ENCODE results near the gene TTC39C. TPM values are rescaled to one million over a fixed set of nuclear protein-coding genes. Genes with fewer than 3 reads are reported as not detected.

TTC39C gene
- total and polyA plus RNA-seq, 2 experiments from 2014 or later, result 69.4 to 136 TPM

DNA sequence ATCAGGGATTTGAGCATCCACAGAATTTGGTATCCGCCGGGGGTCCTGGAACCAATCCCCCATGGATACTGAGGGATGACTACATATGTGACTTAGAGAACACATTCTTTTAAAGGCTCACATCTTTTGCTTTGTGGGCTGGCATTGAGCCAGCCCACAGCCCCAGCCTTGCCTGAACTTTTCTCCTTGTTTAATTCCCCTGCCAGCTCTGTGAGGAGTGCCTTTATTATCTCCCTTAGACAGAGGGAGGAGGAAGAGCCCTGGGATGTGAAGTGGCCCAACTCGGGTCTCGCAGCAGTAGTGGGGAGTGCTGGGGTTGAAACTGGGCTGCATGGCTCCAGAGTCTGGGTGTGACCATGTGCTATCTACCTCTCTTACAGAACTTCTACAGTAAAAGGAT is 7.6 kb downstream of the TTC39C start:
- no peak for ATAC-seq

More for the DNA sequence above, 7.6 kb downstream of the TTC39C start:
- Mint-ChIP-seq H3K4me1 (peaks cover 61% of the 10 kb centered on the region), H3K4me3 (no peak overlapping the region), H3K36me3 (ENCODE audit: low read depth) (no peaks in the 10 kb centered on the region; the same call in 2 of the 3 replicates), H3K27me3 (ENCODE audit: insufficient read depth, low read depth, poor library complexity) (peaks cover 6% of the 10 kb centered on the region), H3K27ac (no peak overlapping the region), H3K9me3 (no peaks in the 10 kb centered on the region)
- H3K4me2 ChIP-seq, result peak overlapping the region; percentile 55; the same call in 1 of the 2 replicates
- TF ChIP-seq ZNF331 (CRISPR knock-in tag; IDR thresholded peaks at IDR 0.05; ENCODE audit: low read depth), result no peak
- TF ChIP-seq, protein P1, sequence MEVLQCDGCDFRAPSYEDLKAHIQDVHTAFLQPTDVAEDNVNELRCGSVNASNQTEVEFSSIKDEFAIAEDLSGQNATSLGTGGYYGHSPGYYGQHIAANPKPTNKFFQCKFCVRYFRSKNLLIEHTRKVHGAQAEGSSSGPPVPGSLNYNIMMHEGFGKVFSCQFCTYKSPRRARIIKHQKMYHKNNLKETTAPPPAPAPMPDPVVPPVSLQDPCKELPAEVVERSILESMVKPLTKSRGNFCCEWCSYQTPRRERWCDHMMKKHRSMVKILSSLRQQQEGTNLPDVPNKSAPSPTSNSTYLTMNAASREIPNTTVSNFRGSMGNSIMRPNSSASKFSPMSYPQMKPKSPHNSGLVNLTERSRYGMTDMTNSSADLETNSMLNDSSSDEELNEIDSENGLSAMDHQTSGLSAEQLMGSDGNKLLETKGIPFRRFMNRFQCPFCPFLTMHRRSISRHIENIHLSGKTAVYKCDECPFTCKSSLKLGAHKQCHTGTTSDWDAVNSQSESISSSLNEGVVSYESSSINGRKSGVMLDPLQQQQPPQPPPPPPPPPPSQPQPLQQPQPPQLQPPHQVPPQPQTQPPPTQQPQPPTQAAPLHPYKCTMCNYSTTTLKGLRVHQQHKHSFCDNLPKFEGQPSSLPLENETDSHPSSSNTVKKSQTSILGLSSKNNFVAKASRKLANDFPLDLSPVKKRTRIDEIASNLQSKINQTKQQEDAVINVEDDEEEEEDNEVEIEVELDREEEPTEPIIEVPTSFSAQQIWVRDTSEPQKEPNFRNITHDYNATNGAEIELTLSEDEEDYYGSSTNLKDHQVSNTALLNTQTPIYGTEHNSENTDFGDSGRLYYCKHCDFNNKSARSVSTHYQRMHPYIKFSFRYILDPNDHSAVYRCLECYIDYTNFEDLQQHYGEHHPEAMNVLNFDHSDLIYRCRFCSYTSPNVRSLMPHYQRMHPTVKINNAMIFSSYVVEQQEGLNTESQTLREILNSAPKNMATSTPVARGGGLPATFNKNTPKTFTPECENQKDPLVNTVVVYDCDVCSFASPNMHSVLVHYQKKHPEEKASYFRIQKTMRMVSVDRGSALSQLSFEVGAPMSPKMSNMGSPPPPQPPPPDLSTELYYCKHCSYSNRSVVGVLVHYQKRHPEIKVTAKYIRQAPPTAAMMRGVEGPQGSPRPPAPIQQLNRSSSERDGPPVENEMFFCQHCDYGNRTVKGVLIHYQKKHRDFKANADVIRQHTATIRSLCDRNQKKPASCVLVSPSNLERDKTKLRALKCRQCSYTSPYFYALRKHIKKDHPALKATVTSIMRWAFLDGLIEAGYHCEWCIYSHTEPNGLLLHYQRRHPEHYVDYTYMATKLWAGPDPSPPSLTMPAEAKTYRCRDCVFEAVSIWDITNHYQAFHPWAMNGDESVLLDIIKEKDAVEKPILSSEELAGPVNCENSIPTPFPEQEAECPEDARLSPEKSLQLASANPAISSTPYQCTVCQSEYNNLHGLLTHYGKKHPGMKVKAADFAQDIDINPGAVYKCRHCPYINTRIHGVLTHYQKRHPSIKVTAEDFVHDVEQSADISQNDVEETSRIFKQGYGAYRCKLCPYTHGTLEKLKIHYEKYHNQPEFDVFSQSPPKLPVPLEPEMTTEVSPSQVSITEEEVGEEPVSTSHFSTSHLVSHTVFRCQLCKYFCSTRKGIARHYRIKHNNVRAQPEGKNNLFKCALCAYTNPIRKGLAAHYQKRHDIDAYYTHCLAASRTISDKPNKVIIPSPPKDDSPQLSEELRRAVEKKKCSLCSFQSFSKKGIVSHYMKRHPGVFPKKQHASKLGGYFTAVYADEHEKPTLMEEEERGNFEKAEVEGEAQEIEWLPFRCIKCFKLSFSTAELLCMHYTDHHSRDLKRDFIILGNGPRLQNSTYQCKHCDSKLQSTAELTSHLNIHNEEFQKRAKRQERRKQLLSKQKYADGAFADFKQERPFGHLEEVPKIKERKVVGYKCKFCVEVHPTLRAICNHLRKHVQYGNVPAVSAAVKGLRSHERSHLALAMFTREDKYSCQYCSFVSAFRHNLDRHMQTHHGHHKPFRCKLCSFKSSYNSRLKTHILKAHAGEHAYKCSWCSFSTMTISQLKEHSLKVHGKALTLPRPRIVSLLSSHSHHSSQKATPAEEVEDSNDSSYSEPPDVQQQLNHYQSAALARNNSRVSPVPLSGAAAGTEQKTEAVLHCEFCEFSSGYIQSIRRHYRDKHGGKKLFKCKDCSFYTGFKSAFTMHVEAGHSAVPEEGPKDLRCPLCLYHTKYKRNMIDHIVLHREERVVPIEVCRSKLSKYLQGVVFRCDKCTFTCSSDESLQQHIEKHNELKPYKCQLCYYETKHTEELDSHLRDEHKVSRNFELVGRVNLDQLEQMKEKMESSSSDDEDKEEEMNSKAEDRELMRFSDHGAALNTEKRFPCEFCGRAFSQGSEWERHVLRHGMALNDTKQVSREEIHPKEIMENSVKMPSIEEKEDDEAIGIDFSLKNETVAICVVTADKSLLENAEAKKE (CRISPR knock-in tag; IDR thresholded peaks at IDR 0.05), result no peak
- no peak for TF ChIP-seq NANOG (IDR thresholded peaks at IDR 0.05; ENCODE audit: borderline replicate concordance)
- TF ChIP-seq, protein P2, sequence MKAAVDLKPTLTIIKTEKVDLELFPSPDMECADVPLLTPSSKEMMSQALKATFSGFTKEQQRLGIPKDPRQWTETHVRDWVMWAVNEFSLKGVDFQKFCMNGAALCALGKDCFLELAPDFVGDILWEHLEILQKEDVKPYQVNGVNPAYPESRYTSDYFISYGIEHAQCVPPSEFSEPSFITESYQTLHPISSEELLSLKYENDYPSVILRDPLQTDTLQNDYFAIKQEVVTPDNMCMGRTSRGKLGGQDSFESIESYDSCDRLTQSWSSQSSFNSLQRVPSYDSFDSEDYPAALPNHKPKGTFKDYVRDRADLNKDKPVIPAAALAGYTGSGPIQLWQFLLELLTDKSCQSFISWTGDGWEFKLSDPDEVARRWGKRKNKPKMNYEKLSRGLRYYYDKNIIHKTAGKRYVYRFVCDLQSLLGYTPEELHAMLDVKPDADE (IDR thresholded peaks at IDR 0.05), result no peak
- no peak for TF ChIP-seq POLR2AphosphoS5 (IDR thresholded peaks at IDR 0.05; ENCODE audit: low read depth)
- TF ChIP-seq CREB1 (CRISPR knock-in tag; IDR thresholded peaks at IDR 0.05; ENCODE audit: low read depth), result no peak
- TF ChIP-seq EZH2 (IDR thresholded peaks at IDR 0.05; ENCODE audit: low read depth, unreplicated experiment), result no peak
- TF ChIP-seq, protein P3, sequence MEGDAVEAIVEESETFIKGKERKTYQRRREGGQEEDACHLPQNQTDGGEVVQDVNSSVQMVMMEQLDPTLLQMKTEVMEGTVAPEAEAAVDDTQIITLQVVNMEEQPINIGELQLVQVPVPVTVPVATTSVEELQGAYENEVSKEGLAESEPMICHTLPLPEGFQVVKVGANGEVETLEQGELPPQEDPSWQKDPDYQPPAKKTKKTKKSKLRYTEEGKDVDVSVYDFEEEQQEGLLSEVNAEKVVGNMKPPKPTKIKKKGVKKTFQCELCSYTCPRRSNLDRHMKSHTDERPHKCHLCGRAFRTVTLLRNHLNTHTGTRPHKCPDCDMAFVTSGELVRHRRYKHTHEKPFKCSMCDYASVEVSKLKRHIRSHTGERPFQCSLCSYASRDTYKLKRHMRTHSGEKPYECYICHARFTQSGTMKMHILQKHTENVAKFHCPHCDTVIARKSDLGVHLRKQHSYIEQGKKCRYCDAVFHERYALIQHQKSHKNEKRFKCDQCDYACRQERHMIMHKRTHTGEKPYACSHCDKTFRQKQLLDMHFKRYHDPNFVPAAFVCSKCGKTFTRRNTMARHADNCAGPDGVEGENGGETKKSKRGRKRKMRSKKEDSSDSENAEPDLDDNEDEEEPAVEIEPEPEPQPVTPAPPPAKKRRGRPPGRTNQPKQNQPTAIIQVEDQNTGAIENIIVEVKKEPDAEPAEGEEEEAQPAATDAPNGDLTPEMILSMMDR (conservative IDR thresholded peaks at IDR 0.05; ENCODE audit: low read depth in 2 of 2), result no peak
- TF ChIP-seq EZH2phosphoT487 (IDR thresholded peaks at IDR 0.05; ENCODE audit: unreplicated experiment), result no peak
- no peak for TF ChIP-seq STAT1 (IDR thresholded peaks at IDR 0.05; ENCODE audit: unreplicated experiment)
- TF ChIP-seq, protein P4, sequence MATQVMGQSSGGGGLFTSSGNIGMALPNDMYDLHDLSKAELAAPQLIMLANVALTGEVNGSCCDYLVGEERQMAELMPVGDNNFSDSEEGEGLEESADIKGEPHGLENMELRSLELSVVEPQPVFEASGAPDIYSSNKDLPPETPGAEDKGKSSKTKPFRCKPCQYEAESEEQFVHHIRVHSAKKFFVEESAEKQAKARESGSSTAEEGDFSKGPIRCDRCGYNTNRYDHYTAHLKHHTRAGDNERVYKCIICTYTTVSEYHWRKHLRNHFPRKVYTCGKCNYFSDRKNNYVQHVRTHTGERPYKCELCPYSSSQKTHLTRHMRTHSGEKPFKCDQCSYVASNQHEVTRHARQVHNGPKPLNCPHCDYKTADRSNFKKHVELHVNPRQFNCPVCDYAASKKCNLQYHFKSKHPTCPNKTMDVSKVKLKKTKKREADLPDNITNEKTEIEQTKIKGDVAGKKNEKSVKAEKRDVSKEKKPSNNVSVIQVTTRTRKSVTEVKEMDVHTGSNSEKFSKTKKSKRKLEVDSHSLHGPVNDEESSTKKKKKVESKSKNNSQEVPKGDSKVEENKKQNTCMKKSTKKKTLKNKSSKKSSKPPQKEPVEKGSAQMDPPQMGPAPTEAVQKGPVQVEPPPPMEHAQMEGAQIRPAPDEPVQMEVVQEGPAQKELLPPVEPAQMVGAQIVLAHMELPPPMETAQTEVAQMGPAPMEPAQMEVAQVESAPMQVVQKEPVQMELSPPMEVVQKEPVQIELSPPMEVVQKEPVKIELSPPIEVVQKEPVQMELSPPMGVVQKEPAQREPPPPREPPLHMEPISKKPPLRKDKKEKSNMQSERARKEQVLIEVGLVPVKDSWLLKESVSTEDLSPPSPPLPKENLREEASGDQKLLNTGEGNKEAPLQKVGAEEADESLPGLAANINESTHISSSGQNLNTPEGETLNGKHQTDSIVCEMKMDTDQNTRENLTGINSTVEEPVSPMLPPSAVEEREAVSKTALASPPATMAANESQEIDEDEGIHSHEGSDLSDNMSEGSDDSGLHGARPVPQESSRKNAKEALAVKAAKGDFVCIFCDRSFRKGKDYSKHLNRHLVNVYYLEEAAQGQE (IDR thresholded peaks at IDR 0.05; ENCODE audit: unreplicated experiment), result no peak
- no peak for TF ChIP-seq JUNB (IDR thresholded peaks at IDR 0.05; ENCODE audit: unreplicated experiment)
- no peak for TF ChIP-seq ZNF114 (CRISPR knock-in tag; IDR thresholded peaks at IDR 0.05)
- H3K27ac ChIP-seq (ENCODE audit: low read depth), result peak overlapping the region; percentile 84
- H3K4me1 ChIP-seq (ENCODE audit: insufficient read depth), result peaks cover 77% of the 10 kb centered on the region
- H2AFZ ChIP-seq, result no peak overlapping the region
- peaks cover 22% of the 10 kb centered on the region; the same call in 1 of the 2 replicates for H3F3A ChIP-seq (replicated peaks; ENCODE audit: low read depth)
- H3K4me3 ChIP-seq, result no peak overlapping the region
- no peaks in the 10 kb centered on the region for H3K36me3 ChIP-seq (ENCODE audit: insufficient read depth)
- no peaks in the 10 kb centered on the region for H3K9me2 ChIP-seq (ENCODE audit: insufficient read depth)
- peaks cover 99% of the 10 kb centered on the region for H3K79me2 ChIP-seq (replicated peaks; ENCODE audit: insufficient read depth)
- H3K27me3 ChIP-seq (ENCODE audit: insufficient read depth), result no peaks in the 10 kb centered on the region
- H4K20me1 ChIP-seq (replicated peaks; ENCODE audit: insufficient read depth), result peaks cover 43% of the 10 kb centered on the region
- no peak for DNase-seq (ENCODE audit: low spot score)

Measured in GM23338 (cell line).